Mucosa of gallbladder (tissue), 1 donor: Measurements from ENCODE around the gene POLR1E. TPM values are rescaled to one million over a fixed set of nuclear protein-coding genes. Genes with fewer than 3 reads are reported as not detected.
"Not testable (repeated sequence)": the region's sequence is repeated elsewhere in the genome, so short reads cannot be mapped to it uniquely, and the experiment has no call there.

Experiments used
- DNase-seq: peaks from one replicate; pipeline ENCODE4 v3.0.0-alpha.2; 2020; ENCODE audit warnings: low spot score
- total RNA-seq: library from RNA; stranded (reverse); gene quantifications from one replicate; pipeline ENCODE4 v1.2.1, GENCODE V29; 2021
- donor health status: DM: no; HTN: no; CAD: no.

POLR1E gene
- total RNA-seq, 1 donor from 2014 or later: 19.3 TPM

- DNase-seq: no peak
Measured at GRCh38 chr9:37501957-37502596, 16.3 kb downstream of the POLR1E start.

GRCh38 chr9:37503736-37504135 is 18.0 kb downstream of the POLR1E start:
- no peak for DNase-seq

- no peak for DNase-seq
Measured at GRCh38 chr9:37504605-37505004, 18.9 kb downstream of the POLR1E start.

- no peak for DNase-seq
Measured at GRCh38 chr9:37507566-37508134, 21.9 kb downstream of the POLR1E start.

- no peak for DNase-seq
Measured at GRCh38 chr9:37508135-37508833, 22.5 kb downstream of the POLR1E start.

- DNase-seq: no peak
Measured at GRCh38 chr9:37508834-37509206, 23.1 kb downstream of the POLR1E start.

GRCh38 chr9:37509536-37509935 is 23.8 kb downstream of the POLR1E start:
- no peak for DNase-seq

- DNase-seq: not testable (repeated sequence)
Measured at GRCh38 chr9:37510053-37510452, 24.3 kb downstream of the POLR1E start.

GRCh38 chr9:37511016-37512010 is 25.6 kb downstream of the POLR1E start:
- DNase-seq: no peak

- no peak for DNase-seq
Measured at GRCh38 chr9:37512437-37512836, 26.7 kb downstream of the POLR1E start.

- not testable (repeated sequence) for DNase-seq
Measured at GRCh38 chr9:37514415-37514814, 28.7 kb downstream of the POLR1E start.

- no peak for DNase-seq
Measured at GRCh38 chr9:37514999-37515398, 29.3 kb downstream of the POLR1E start.

- no peak for DNase-seq
Measured at GRCh38 chr9:37515620-37516258, 30.0 kb downstream of the POLR1E start.

GRCh38 chr9:37517923-37518322 is 32.2 kb downstream of the POLR1E start:
- DNase-seq: no peak

GRCh38 chr9:37520641-37521040 is 34.9 kb downstream of the POLR1E start:
- no peak for DNase-seq

- DNase-seq: no peak
Measured at GRCh38 chr9:37521111-37521510, 35.4 kb downstream of the POLR1E start.

- DNase-seq: no peak
Measured at GRCh38 chr9:37522971-37523370, 37.2 kb downstream of the POLR1E start.

- no peak for DNase-seq
Measured at GRCh38 chr9:37523916-37524315, 38.2 kb downstream of the POLR1E start.

GRCh38 chr9:37528652-37529471 is 43.1 kb downstream of the POLR1E start:
- DNase-seq: peak; percentile 25

GRCh38 chr9:37531699-37532098 is 46.0 kb downstream of the POLR1E start:
- no peak for DNase-seq

- no peak for DNase-seq
Measured at GRCh38 chr9:37534412-37534811, 48.7 kb downstream of the POLR1E start.
